ENCODE results near the gene ZFYVE9.
A peak's percentile ranks its signal among the peaks of the same experiment; 100 is the strongest.

Gene ZFYVE9

GRCh38 chr1:52123622-52124021, 18.3 kb upstream of the ZFYVE9 start (continued):
- no peak for TF ChIP-seq ZNF398 (tag by site-specific recombination; IDR thresholded peaks at IDR 0.05)
- no peak for TF ChIP-seq ZNF23 (tag by site-specific recombination; IDR thresholded peaks at IDR 0.05; ENCODE audit: borderline replicate concordance)
- TF ChIP-seq ZNF140 (tag by site-specific recombination; IDR thresholded peaks at IDR 0.05) = peak; percentile 84
- peak; percentile 83 for TF ChIP-seq ZNF558 (tag by site-specific recombination; IDR thresholded peaks at IDR 0.05)
- TF ChIP-seq ZNF341 (tag by site-specific recombination; IDR thresholded peaks at IDR 0.05; ENCODE audit: low read depth) = peak; percentile 23; the same call in 1 of the 2 replicates
- peak; percentile 47; the same call in 1 of the 2 replicates for TF ChIP-seq ZBTB21 (tag by site-specific recombination; IDR thresholded peaks at IDR 0.05)
- no peak for TF ChIP-seq ZNF645 (tag by site-specific recombination; IDR thresholded peaks at IDR 0.05)
- no peak for TF ChIP-seq ZFP41 (tag by site-specific recombination; IDR thresholded peaks at IDR 0.05; ENCODE audit: borderline replicate concordance)
- TF ChIP-seq HOXC10 (CRISPR knock-in tag; IDR thresholded peaks at IDR 0.05) = no peak
- TF ChIP-seq KLF7 (tag by site-specific recombination; IDR thresholded peaks at IDR 0.05; ENCODE audit: borderline replicate concordance) = peak; percentile 66; the same call in 1 of the 2 replicates
- TF ChIP-seq ZNF510 (tag by site-specific recombination; IDR thresholded peaks at IDR 0.05; ENCODE audit: insufficient replicate concordance) = peak; percentile 87
- TF ChIP-seq, protein P1, sequence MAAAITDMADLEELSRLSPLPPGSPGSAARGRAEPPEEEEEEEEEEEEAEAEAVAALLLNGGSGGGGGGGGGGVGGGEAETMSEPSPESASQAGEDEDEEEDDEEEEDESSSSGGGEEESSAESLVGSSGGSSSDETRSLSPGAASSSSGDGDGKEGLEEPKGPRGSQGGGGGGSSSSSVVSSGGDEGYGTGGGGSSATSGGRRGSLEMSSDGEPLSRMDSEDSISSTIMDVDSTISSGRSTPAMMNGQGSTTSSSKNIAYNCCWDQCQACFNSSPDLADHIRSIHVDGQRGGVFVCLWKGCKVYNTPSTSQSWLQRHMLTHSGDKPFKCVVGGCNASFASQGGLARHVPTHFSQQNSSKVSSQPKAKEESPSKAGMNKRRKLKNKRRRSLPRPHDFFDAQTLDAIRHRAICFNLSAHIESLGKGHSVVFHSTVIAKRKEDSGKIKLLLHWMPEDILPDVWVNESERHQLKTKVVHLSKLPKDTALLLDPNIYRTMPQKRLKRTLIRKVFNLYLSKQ (tag by site-specific recombination; IDR thresholded peaks at IDR 0.05; ENCODE audit: borderline replicate concordance) = peak; percentile 81; the same call in 1 of the 2 replicates
- no peak for TF ChIP-seq ZNF324 (tag by site-specific recombination; IDR thresholded peaks at IDR 0.05)
- no peak for TF ChIP-seq ZNF121 (tag by site-specific recombination; IDR thresholded peaks at IDR 0.05)

- ChIA-PET POLR2A (no interaction called here), CTCF (interaction anchor here (0.6 to 2.5 kb wide), 5 partner anchors 40 to 171 kb away, joined by 3 to 20 read pairs (median 3); no protein-coding TSS in a partner anchor)
- Histone ChIP-seq H3K36me3 (ENCODE audit: control insufficient read depth in 2 of 2, insufficient read depth in 1 of 2, low read length in 2 of 2) (no peaks in the 10 kb centered on the region), H3K4me1 (ENCODE audit: control insufficient read depth, insufficient read depth, low read length) (no peaks in the 10 kb centered on the region), H3K4me3 (ENCODE audit: low read depth, low read length) (no peak overlapping the region), H3K9me3 (ENCODE audit: control insufficient read depth, insufficient read depth, low read depth, low read length) (no peaks in the 10 kb centered on the region), H3K27ac (ENCODE audit: extremely low read depth, low read depth, low read length) (no peak overlapping the region)
- TF ChIP-seq ZNF350 (tag by site-specific recombination; IDR thresholded peaks at IDR 0.05) (no peak), ZNF518A (tag by site-specific recombination; conservative IDR thresholded peaks at IDR 0.05; ENCODE audit: low read depth) (no peak), ZNF391 (tag by site-specific recombination; IDR thresholded peaks at IDR 0.05; ENCODE audit: borderline replicate concordance, low read depth) (no peak), ZNF433 (tag by site-specific recombination; IDR thresholded peaks at IDR 0.05; ENCODE audit: low read depth) (no peak), ZNF580 (tag by site-specific recombination; IDR thresholded peaks at IDR 0.05) (no peak), GLI4 (tag by site-specific recombination; IDR thresholded peaks at IDR 0.05) (no peak), GLI2 (tag by site-specific recombination; IDR thresholded peaks at IDR 0.05; ENCODE audit: borderline replicate concordance, low read depth) (no peak), ZIC2 (tag by site-specific recombination; IDR thresholded peaks at IDR 0.05) (no peak), KLF16 (tag by site-specific recombination; IDR thresholded peaks at IDR 0.05) (no peak), ZNF548 (tag by site-specific recombination; IDR thresholded peaks at IDR 0.05) (no peak), ZNF174 (tag by site-specific recombination; IDR thresholded peaks at IDR 0.05) (no peak), ZNF792 (tag by site-specific recombination; IDR thresholded peaks at IDR 0.05) (no peak), ZFP3 (tag by site-specific recombination; IDR thresholded peaks at IDR 0.05; ENCODE audit: low read depth) (no peak), BCL11A (tag by site-specific recombination; IDR thresholded peaks at IDR 0.05; ENCODE audit: low read depth) (no peak)
These were observed 16.0 kb upstream of the ZFYVE9 start for GRCh38 chr1:52125736-52126359.

Measured in HEK293 (cell line).